ENCODE measurements around the gene ASIC4.

DNA sequence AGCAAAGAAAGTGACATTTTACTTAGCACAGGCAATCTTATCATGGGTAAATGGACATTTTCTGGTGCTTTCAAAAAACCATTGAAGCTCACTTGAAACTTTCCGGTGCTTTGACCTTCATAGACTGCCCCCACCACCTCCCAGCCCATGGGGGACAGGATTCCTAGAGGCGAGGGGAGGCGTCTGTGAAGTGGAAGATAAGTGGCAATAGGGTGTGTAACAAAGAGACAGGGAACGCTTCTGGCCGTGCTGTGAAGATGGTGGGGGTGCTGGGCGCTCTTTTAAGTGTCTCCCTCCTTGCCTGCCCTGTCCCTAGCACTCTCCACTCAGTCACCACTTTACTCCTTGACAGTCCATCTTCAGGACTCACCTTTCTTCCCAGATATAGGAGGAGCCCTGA lies 39.0 kb upstream of the ASIC4 start:
- TF ChIP-seq TEAD4 (CRISPR knock-in tag; IDR thresholded peaks at IDR 0.05) (no peak), TCF7 (CRISPR knock-in tag; IDR thresholded peaks at IDR 0.05; ENCODE audit: low read depth) (no peak), USF2 (CRISPR knock-in tag; IDR thresholded peaks at IDR 0.05) (no peak), CREB1 (CRISPR knock-in tag; IDR thresholded peaks at IDR 0.05) (no peak)
- TF ChIP-seq, protein P1, sequence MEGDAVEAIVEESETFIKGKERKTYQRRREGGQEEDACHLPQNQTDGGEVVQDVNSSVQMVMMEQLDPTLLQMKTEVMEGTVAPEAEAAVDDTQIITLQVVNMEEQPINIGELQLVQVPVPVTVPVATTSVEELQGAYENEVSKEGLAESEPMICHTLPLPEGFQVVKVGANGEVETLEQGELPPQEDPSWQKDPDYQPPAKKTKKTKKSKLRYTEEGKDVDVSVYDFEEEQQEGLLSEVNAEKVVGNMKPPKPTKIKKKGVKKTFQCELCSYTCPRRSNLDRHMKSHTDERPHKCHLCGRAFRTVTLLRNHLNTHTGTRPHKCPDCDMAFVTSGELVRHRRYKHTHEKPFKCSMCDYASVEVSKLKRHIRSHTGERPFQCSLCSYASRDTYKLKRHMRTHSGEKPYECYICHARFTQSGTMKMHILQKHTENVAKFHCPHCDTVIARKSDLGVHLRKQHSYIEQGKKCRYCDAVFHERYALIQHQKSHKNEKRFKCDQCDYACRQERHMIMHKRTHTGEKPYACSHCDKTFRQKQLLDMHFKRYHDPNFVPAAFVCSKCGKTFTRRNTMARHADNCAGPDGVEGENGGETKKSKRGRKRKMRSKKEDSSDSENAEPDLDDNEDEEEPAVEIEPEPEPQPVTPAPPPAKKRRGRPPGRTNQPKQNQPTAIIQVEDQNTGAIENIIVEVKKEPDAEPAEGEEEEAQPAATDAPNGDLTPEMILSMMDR (IDR thresholded peaks at IDR 0.05), result no peak
- TF ChIP-seq, protein P2, sequence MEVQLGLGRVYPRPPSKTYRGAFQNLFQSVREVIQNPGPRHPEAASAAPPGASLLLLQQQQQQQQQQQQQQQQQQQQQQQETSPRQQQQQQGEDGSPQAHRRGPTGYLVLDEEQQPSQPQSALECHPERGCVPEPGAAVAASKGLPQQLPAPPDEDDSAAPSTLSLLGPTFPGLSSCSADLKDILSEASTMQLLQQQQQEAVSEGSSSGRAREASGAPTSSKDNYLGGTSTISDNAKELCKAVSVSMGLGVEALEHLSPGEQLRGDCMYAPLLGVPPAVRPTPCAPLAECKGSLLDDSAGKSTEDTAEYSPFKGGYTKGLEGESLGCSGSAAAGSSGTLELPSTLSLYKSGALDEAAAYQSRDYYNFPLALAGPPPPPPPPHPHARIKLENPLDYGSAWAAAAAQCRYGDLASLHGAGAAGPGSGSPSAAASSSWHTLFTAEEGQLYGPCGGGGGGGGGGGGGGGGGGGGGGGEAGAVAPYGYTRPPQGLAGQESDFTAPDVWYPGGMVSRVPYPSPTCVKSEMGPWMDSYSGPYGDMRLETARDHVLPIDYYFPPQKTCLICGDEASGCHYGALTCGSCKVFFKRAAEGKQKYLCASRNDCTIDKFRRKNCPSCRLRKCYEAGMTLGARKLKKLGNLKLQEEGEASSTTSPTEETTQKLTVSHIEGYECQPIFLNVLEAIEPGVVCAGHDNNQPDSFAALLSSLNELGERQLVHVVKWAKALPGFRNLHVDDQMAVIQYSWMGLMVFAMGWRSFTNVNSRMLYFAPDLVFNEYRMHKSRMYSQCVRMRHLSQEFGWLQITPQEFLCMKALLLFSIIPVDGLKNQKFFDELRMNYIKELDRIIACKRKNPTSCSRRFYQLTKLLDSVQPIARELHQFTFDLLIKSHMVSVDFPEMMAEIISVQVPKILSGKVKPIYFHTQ (CRISPR knock-in tag; IDR thresholded peaks at IDR 0.05), result no peak
- TF ChIP-seq, protein P3, sequence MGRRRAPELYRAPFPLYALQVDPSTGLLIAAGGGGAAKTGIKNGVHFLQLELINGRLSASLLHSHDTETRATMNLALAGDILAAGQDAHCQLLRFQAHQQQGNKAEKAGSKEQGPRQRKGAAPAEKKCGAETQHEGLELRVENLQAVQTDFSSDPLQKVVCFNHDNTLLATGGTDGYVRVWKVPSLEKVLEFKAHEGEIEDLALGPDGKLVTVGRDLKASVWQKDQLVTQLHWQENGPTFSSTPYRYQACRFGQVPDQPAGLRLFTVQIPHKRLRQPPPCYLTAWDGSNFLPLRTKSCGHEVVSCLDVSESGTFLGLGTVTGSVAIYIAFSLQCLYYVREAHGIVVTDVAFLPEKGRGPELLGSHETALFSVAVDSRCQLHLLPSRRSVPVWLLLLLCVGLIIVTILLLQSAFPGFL (CRISPR knock-in tag; IDR thresholded peaks at IDR 0.05; ENCODE audit: borderline replicate concordance), result no peak

Data from WTC11 (cell line).